GM12878 (cell line): Measurements from ENCODE around the gene TDRKH. TPM values are rescaled to one million over a fixed set of nuclear protein-coding genes. Genes with fewer than 3 reads are reported as not detected.

ENCODE experiments used
- EGR1 ChIP-seq, 2 experiments: IDR thresholded peaks; 1 replicate in 1 of 2; 2 replicates in 1 of 2; pipeline ENCODE4 v1.6.1; 2011 to 2012; ENCODE audit warnings: low read depth in 2 of 2, low read length in 2 of 2, borderline replicate concordance in 1 of 2, mild to moderate bottlenecking in 1 of 2, moderate library complexity in 1 of 2
- KAT2A ChIP-seq: conservative IDR thresholded peaks from 2 replicates; pipeline ENCODE4 v1.6.1; 2011; ENCODE audit warnings: low read depth, low read length; ENCODE audit not compliant: control insufficient read depth
- PAX8 ChIP-seq: fragments of 450-650 bp; IDR thresholded peaks from 2 replicates; pipeline ENCODE4 v1.6.1; 2017; ENCODE audit warnings: mild to moderate bottlenecking, moderate library complexity
- SP1 ChIP-seq: IDR thresholded peaks from one replicate; pipeline ENCODE4 v1.6.1; 2011; ENCODE audit warnings: low read depth, low read length
- SRF ChIP-seq, 2 experiments: IDR thresholded peaks; 2 replicates each; pipeline ENCODE4 v1.6.1; 2011; ENCODE audit warnings: low read depth in 2 of 2, low read length in 2 of 2, mild to moderate bottlenecking in 1 of 2, moderate library complexity in 1 of 2
- ZNF207 ChIP-seq: fragments of 450-650 bp; IDR thresholded peaks from 2 replicates; pipeline ENCODE4 v1.6.1; 2014; ENCODE audit warnings: antibody characterized with exemption, mild to moderate bottlenecking, borderline replicate concordance
- polyA plus RNA-seq, 11 experiments: library from polyadenylated mRNA; depleted of rRNA in 4 of 11; unstranded in 6 of 11; stranded (reverse) in 5 of 11; fragments of >200 nt; fragmentation: Nextera tagmentation in 4 of 11; fragmentation: Illumina TruSeq in 1 of 11; extraction: Ambion mirVana in 4 of 11; extraction: Trizol in 1 of 11; gene quantifications; 1 replicate in 1 of 11; 2 replicates in 10 of 11; pipeline versions ENCODE4 v1.2.1 to v1.2.3, GENCODE V29; 2011 to 2016; ENCODE audit warnings: inconsistent platforms in 2 of 11, missing spikeins in 2 of 11, low read depth in 1 of 11
- total RNA-seq, 4 experiments: library from RNA; depleted of rRNA in 3 of 4; stranded (reverse); fragments of >200 nt in 3 of 4; fragmentation: Illumina TruSeq in 1 of 4; extraction: Trizol in 1 of 4; gene quantifications; 2 replicates each; pipeline versions ENCODE4 v1.2.1 to v1.2.3, GENCODE V29; 2013 to 2021
- TF ChIP-seq, protein P1 (sequence below): fragments of 450-650 bp; formaldehyde crosslinking; IDR thresholded peaks from 2 replicates; pipeline ENCODE4 v1.5.0; 2022; ENCODE audit warnings: mild to moderate bottlenecking, missing genetic modification characterization
- TF ChIP-seq, protein P2 (sequence below): fragments of 450-650 bp; IDR thresholded peaks from 2 replicates; pipeline ENCODE4 v1.6.1; 2018; ENCODE audit warnings: borderline replicate concordance, mild to moderate bottlenecking; ENCODE audit not compliant: partially characterized antibody

Gene TDRKH
- total and polyA plus RNA-seq, 10 of the 15 experiments (the other 5 are each of a cell fraction or from before 2014, with no cell fraction given): 1.3 to 8.4 (median 2.9) TPM

DNA sequence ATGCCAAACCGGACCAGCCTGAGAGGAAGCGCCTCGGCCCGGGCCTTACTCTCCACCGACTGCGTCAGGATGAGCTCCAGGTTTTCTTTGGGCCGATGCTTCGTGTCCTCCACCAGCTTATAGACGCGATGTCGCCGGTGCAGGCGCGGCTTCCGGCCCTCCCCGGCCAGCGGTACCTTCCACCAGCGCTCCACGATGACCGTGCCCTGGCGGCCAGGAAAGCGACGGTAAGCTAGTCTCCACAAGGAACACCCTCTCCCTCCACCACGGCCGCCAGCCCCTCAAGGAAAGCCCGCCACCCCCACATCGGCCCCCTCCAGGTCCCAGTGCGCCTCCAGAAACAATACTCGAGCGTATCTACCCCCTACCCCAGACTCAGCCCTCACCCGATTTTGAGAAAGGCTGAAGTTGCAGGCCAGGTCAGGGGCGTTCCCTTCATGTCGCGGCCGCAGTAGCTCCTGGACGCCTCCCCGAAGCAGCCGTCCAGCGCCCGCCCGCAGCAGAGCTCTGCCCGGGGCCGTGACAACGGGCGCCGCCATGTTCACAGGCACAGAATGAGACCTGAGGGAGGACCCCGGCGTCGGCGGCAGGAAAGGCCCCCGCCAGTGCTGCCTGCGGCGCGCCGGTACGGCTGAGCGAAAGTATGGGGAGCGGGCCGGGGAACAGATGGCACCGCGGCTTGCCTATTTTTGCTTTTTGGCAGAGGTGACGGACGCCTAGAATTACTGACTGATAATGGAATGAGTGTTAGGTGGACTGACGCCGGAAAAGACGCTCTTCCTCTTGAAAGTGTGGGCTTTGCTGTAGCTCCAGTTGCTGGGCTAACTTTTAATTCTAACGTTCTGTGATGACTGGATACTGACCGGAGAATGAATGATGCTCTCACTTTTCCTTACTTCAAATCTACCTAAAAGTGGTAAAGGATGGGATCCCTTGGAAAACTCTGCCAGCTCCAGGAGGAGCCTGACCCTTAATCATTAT is 27.1 kb downstream of the TDRKH start, which contains the start of gene MRPL9 (continued):
- TF ChIP-seq, protein P1, sequence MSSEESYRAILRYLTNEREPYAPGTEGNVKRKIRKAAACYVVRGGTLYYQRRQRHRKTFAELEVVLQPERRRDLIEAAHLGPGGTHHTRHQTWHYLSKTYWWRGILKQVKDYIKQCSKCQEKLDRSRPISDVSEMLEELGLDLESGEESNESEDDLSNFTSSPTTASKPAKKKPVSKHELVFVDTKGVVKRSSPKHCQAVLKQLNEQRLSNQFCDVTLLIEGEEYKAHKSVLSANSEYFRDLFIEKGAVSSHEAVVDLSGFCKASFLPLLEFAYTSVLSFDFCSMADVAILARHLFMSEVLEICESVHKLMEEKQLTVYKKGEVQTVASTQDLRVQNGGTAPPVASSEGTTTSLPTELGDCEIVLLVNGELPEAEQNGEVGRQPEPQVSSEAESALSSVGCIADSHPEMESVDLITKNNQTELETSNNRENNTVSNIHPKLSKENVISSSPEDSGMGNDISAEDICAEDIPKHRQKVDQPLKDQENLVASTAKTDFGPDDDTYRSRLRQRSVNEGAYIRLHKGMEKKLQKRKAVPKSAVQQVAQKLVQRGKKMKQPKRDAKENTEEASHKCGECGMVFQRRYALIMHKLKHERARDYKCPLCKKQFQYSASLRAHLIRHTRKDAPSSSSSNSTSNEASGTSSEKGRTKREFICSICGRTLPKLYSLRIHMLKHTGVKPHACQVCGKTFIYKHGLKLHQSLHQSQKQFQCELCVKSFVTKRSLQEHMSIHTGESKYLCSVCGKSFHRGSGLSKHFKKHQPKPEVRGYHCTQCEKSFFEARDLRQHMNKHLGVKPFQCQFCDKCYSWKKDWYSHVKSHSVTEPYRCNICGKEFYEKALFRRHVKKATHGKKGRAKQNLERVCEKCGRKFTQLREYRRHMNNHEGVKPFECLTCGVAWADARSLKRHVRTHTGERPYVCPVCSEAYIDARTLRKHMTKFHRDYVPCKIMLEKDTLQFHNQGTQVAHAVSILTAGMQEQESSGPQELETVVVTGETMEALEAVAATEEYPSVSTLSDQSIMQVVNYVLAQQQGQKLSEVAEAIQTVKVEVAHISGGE (CRISPR knock-in tag): no peak
- peak; percentile 85 for TF ChIP-seq ZNF207
- no peak for TF ChIP-seq PAX8
- peak in 1 of 2 experiments; percentile 32; a peak in 1 of 3 replicates for TF ChIP-seq EGR1 (IDR thresholded peaks at IDR 0.05; ENCODE audit: borderline replicate concordance in 1 of 2, low read depth in 2 of 2, low read length in 2 of 2)
- TF ChIP-seq SP1: peak; percentile 26
- TF ChIP-seq, protein P2, sequence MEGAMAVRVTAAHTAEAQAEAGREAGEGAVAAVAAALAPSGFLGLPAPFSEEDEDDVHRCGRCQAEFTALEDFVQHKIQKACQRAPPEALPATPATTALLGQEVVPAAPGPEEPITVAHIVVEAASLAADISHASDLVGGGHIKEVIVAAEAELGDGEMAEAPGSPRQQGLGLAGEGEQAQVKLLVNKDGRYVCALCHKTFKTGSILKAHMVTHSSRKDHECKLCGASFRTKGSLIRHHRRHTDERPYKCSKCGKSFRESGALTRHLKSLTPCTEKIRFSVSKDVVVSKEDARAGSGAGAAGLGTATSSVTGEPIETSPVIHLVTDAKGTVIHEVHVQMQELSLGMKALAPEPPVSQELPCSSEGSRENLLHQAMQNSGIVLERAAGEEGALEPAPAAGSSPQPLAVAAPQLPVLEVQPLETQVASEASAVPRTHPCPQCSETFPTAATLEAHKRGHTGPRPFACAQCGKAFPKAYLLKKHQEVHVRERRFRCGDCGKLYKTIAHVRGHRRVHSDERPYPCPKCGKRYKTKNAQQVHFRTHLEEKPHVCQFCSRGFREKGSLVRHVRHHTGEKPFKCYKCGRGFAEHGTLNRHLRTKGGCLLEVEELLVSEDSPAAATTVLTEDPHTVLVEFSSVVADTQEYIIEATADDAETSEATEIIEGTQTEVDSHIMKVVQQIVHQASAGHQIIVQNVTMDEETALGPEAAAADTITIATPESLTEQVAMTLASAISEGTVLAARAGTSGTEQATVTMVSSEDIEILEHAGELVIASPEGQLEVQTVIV: no peak
- no peak for TF ChIP-seq KAT2A
- peak in 1 of 2 experiments; percentile 88; a peak in 1 of 4 replicates for TF ChIP-seq SRF (IDR thresholded peaks at IDR 0.05; ENCODE audit: low read depth in 2 of 2, low read length in 2 of 2)
- TF ChIP-seq, all 136 proteins: peak for 63
